ENCODE data around the gene THEMIS. TPM values are rescaled to one million over a fixed set of nuclear protein-coding genes. Genes with fewer than 3 reads are reported as not detected.

THEMIS gene
- total RNA-seq, 3 donors from 2014 or later = 0.96 to 2.6 (median 1.3) TPM

DNA sequence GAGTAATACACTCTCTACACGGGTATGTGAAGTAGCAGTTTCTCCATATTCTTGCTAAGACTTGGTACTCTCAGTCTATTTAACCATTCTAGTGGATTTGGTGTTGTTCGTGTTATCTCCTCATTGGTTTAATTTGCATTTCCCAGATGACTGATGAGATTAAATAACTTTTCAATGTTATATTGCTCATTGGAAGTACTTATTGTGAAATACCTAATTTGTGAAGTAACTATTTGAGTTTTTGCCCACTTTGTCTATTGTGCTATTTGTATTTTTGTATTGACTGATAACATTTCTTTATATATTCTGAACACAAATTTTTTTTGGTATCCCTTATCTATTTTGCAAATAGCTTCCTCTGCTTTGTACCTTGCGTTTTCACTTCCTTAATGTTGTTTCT, 167.9 kb downstream of the THEMIS start:
- Histone ChIP-seq H3K4me1 (no peaks in the 10 kb centered on the region), H3K9me3 (no peaks in the 10 kb centered on the region), H3K4me3 (no peak overlapping the region), H3K27ac (no peak overlapping the region), H3K27me3 (no peaks in the 10 kb centered on the region), H3K36me3 (no peaks in the 10 kb centered on the region)
- TF ChIP-seq POLR2A (IDR thresholded peaks at IDR 0.05) (no peak), POLR2AphosphoS5 (IDR thresholded peaks at IDR 0.05) (no peak)
- TF ChIP-seq, protein P1, sequence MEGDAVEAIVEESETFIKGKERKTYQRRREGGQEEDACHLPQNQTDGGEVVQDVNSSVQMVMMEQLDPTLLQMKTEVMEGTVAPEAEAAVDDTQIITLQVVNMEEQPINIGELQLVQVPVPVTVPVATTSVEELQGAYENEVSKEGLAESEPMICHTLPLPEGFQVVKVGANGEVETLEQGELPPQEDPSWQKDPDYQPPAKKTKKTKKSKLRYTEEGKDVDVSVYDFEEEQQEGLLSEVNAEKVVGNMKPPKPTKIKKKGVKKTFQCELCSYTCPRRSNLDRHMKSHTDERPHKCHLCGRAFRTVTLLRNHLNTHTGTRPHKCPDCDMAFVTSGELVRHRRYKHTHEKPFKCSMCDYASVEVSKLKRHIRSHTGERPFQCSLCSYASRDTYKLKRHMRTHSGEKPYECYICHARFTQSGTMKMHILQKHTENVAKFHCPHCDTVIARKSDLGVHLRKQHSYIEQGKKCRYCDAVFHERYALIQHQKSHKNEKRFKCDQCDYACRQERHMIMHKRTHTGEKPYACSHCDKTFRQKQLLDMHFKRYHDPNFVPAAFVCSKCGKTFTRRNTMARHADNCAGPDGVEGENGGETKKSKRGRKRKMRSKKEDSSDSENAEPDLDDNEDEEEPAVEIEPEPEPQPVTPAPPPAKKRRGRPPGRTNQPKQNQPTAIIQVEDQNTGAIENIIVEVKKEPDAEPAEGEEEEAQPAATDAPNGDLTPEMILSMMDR (IDR thresholded peaks at IDR 0.05) = no peak
- DNase-seq (ENCODE audit: low spot score in 2 of 2) = no peak
- intact Hi-C loops (cut with DNase I; ENCODE audit: low total_unique reads) = no loop called here

DNA sequence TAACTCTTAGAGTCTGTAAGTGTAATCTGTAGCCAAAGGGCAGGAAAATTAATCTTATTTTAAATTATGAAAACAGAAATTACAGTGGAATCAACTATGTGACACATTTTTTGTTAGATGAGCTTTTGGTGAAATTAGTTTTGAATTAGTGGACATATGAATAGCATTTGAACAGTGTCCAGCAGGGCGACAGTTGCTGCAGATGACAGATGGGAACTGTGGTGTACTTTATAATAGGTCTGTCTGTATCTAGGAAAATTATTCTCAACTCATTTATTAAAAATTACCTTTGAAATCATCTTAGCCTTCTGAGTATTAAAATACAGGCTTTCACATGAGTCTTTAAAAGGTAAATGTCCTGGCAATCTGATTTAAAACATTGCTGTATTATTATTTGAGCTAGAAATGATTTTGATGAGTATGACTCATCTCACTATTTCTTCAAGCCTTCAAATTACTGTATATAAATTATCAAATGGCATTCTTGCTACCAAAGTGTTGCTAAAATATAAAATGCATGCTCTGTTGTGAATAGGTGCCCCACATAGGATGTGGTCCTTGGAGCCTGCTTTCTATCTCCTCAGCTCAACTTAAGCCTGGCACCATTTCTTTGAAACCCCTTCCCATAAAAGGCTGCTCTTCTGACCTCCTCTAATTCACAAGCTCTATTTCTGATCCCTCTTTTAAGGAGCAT, 173.5 kb downstream of the THEMIS start:
- Histone ChIP-seq H3K27ac (no peak overlapping the region), H3K4me3 (no peak overlapping the region)
- TF ChIP-seq POLR2A (IDR thresholded peaks at IDR 0.05) (no peak), POLR2AphosphoS5 (IDR thresholded peaks at IDR 0.05) (no peak)

DNA sequence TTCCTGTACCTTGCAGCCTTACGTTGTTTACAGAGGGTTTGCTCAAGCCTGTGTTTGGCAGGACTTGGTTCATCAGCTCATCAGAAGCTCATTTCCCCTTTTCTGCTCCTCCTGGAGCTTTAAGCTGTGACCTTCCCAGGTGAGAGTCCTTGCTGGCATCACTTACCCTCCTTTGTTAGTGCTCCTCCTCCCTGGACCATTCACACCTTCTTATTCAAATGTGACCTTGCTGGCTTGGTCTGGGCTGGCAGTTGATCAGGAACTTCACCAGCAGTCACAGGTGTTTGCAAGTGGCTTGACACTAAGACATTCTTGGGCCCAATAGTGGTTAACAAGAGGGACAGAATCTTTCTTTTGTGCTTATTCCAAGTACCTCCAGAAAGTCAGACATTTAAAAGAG, 175.0 kb downstream of the THEMIS start:
- intact Hi-C loops (cut with DNase I; ENCODE audit: low total_unique reads) = no loop called here

More for the DNA sequence above, 173.5 kb downstream of the THEMIS start:
- Histone ChIP-seq H3K27me3 (no peaks in the 10 kb centered on the region), H3K36me3 (no peaks in the 10 kb centered on the region), H3K9me3 (no peaks in the 10 kb centered on the region), H3K4me1 (no peaks in the 10 kb centered on the region)
- no peak for DNase-seq (ENCODE audit: low spot score in 2 of 2)
- intact Hi-C loops (cut with DNase I; ENCODE audit: low total_unique reads) = no loop called here

DNA sequence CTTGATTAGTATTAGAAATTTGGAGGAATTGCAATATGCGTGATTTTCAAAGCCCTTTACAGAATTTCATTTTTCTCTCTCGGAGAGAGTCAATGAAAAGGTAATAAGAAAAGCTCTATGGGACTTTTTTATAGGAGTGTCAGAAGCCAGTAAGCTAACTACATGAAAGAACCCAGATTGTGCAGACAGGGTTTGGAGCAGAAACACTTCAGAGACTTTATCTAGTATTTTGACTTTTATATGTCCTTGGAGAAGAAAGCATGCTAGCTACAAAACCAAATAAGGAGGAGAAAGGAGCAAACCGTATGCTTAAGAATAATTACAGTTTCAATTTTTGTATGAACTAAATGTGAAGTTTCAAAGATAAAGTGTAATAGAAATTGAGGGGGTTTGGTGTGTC, 182.2 kb downstream of the THEMIS start:
- TF ChIP-seq POLR2AphosphoS5 (IDR thresholded peaks at IDR 0.05) (no peak), POLR2A (IDR thresholded peaks at IDR 0.05) (no peak)
- TF ChIP-seq, protein P1 (IDR thresholded peaks at IDR 0.05) = no peak
- H3K4me1 ChIP-seq = no peaks in the 10 kb centered on the region
- no peaks in the 10 kb centered on the region for H3K27me3 ChIP-seq
- H3K4me3 ChIP-seq = no peak overlapping the region
- no peak for DNase-seq (ENCODE audit: low spot score in 2 of 2)
- H3K27ac ChIP-seq = no peak overlapping the region
- H3K36me3 ChIP-seq = no peaks in the 10 kb centered on the region
- intact Hi-C loops (cut with DNase I; ENCODE audit: low total_unique reads) = no loop called here
- H3K9me3 ChIP-seq = no peaks in the 10 kb centered on the region

More for the DNA sequence above, 175.0 kb downstream of the THEMIS start:
- Histone ChIP-seq H3K4me3 (no peak overlapping the region), H3K36me3 (no peaks in the 10 kb centered on the region), H3K4me1 (no peaks in the 10 kb centered on the region), H3K9me3 (no peaks in the 10 kb centered on the region), H3K27me3 (no peaks in the 10 kb centered on the region), H3K27ac (no peak overlapping the region)
- no peak for DNase-seq (ENCODE audit: low spot score in 2 of 2)
- TF ChIP-seq POLR2A (IDR thresholded peaks at IDR 0.05) (no peak), POLR2AphosphoS5 (IDR thresholded peaks at IDR 0.05) (no peak)
- TF ChIP-seq, protein P1 (IDR thresholded peaks at IDR 0.05) = no peak

DNA sequence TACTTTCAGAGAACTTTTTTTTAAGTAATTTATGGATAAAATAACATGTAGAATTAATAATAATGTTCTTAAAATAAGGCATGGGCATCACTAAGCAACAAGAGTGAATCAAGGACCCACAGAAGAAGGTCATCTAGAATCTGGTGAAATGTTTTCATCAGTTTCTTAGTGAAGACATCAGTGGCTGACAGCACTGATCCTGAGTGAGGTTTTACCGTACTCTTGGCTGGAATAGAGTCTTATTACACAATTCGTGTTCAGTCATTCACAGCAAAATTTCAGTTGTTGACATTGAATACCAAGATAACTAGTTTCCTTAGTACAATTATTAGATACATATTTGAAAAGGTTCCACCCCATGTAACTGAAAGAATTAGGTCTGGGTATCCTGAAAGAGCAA, 183.5 kb downstream of the THEMIS start:
- intact Hi-C loops (cut with DNase I; ENCODE audit: low total_unique reads) = no loop called here
- no peak overlapping the region for H3K4me3 ChIP-seq
- DNase-seq (ENCODE audit: low spot score in 2 of 2) = no peak
- no peak overlapping the region for H3K27ac ChIP-seq
- H3K27me3 ChIP-seq = no peaks in the 10 kb centered on the region
- TF ChIP-seq POLR2AphosphoS5 (IDR thresholded peaks at IDR 0.05) (no peak), POLR2A (IDR thresholded peaks at IDR 0.05) (no peak)
- TF ChIP-seq, protein P1 (IDR thresholded peaks at IDR 0.05) = no peak
- H3K36me3 ChIP-seq = no peaks in the 10 kb centered on the region
- no peaks in the 10 kb centered on the region for H3K4me1 ChIP-seq
- no peaks in the 10 kb centered on the region for H3K9me3 ChIP-seq
